Fibroblast of mammary gland (primary cell): Measurements from ENCODE around the gene ZBTB7C.
A peak's percentile ranks its signal among the peaks of the same experiment; 100 is the strongest.

ENCODE experiments used
- DNase-seq: peaks from one replicate; pipeline ENCODE4 v3.0.0-alpha.2; 2010; ENCODE audit warnings: low read depth
- H3K4me3 ChIP-seq: 2 replicates; pipeline ENCODE4 v1.5.1; 2011; ENCODE audit warnings: low read depth, mild to moderate bottlenecking, low read length, moderate library complexity; ENCODE audit not compliant: control insufficient read depth
- TF ChIP-seq, protein P1 (sequence below): conservative IDR thresholded peaks from 2 replicates; pipeline ENCODE4 v1.5.1; 2011; ENCODE audit warnings: low read depth, low read length, inconsistent platforms; ENCODE audit not compliant: control insufficient read depth, insufficient read depth

Gene ZBTB7C

DNA sequence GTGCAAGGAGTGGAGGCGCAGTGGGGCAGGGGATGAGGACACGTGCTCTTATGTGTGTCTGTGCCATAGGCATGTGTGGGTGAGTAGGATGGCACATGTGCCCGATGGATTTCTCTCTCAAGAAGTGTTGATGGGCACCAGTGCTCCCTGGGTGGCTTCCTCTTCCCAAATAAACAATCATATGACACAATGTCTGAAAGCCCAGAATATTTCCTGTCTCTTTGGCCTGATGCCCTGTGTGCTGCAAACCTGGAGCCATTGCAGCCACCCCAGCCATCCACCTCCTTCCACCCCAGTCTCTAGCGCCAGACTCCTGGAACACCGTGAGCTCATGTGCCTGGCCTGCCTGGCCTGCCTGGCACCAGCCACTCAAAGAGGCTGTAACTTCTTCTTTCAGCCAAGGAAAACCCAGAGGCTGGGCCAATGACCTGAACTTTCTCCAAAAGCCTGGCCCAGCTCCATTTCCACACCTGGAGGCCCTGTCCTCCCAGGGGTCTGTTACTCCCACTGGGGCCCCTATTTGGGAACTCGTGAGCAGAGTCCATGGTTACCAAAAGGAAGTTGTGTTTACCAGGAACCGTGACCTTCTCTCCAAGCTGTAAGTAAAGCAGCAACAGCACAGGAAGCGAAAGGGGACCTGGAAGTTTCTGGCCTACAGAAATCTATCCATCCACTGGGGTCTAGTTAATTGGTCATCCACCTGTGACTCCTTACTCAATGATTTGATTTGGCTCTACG, 9.5 kb upstream of the ZBTB7C start:
- DNase-seq: no peak

DNA sequence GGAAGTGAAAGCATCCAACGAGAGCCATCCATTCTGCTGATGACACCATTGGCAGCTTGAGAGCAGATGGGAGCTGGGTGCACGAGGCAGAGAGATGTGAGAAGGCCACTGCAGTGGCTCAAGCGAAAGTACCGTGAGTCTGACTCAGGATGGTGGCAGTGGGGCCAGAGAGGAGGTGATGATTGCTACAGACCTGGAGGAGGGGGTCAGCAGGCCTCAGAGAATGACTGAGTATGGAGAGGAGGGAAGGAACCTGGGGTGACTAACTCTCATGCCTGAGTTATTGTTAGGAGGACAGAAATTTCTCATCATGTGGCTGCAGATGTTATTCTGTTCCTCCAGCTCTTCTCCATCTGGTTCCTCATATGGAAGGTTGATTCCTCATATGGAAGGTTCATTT, 8.8 kb upstream of the ZBTB7C start:
- H3K4me3 ChIP-seq: no peak overlapping the region
- TF ChIP-seq, protein P1, sequence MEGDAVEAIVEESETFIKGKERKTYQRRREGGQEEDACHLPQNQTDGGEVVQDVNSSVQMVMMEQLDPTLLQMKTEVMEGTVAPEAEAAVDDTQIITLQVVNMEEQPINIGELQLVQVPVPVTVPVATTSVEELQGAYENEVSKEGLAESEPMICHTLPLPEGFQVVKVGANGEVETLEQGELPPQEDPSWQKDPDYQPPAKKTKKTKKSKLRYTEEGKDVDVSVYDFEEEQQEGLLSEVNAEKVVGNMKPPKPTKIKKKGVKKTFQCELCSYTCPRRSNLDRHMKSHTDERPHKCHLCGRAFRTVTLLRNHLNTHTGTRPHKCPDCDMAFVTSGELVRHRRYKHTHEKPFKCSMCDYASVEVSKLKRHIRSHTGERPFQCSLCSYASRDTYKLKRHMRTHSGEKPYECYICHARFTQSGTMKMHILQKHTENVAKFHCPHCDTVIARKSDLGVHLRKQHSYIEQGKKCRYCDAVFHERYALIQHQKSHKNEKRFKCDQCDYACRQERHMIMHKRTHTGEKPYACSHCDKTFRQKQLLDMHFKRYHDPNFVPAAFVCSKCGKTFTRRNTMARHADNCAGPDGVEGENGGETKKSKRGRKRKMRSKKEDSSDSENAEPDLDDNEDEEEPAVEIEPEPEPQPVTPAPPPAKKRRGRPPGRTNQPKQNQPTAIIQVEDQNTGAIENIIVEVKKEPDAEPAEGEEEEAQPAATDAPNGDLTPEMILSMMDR: no peak

More for the DNA sequence above, 9.5 kb upstream of the ZBTB7C start:
- TF ChIP-seq, protein P1: no peak
- H3K4me3 ChIP-seq: no peak overlapping the region

DNA sequence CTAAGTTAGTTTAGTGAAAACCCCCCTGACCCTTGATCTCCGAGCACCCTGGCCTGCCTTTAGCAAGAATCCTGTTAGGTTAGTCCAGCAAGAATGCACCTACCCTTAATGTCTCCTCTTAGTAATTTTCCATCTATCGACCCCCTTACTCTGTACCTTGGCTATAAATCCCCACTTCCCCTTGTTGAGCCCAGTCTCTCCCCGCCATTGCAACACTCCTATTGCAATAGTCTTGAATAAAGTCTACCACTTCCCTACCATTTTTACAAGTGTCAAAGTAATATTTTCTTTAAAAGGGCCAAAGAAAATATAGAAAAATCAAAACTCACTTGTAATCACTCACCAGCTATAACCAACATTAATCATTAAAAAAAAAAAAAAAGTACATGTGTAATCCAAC, 4.2 kb upstream of the ZBTB7C start:
- DNase-seq: no peak
- no peak overlapping the region for H3K4me3 ChIP-seq
- TF ChIP-seq, protein P1: no peak

More for the DNA sequence above, 8.8 kb upstream of the ZBTB7C start:
- DNase-seq: no peak

DNA sequence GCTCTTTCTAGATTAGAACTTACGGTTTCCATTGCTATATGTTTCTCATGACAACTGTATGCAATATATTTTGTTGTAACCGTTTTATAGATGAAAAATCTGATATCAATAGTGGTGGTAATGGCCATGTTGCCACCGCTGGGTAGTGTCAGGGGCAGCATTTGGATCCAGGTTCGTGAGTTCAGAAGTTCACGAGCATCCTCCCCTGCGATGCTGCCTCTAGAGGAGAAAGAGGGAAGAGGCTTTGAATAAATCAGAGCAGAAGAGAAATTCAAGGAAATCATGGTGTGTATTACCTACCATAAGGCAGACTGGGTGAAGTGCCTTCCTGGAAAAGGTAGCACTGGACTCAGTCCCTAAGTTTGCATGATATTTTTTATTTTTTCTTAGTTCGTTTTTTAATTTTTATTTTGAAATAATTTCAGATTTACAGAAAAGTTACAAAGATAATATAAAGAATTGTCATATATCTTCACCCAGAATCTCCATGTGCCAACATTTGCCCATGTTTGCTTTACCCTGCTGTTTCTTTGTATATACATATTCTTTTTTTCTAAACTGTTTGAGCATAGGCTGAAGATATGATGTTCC, 3.3 kb upstream of the ZBTB7C start:
- DNase-seq: no peak
- no peak overlapping the region for H3K4me3 ChIP-seq
- TF ChIP-seq, protein P1: peak; percentile 86

DNA sequence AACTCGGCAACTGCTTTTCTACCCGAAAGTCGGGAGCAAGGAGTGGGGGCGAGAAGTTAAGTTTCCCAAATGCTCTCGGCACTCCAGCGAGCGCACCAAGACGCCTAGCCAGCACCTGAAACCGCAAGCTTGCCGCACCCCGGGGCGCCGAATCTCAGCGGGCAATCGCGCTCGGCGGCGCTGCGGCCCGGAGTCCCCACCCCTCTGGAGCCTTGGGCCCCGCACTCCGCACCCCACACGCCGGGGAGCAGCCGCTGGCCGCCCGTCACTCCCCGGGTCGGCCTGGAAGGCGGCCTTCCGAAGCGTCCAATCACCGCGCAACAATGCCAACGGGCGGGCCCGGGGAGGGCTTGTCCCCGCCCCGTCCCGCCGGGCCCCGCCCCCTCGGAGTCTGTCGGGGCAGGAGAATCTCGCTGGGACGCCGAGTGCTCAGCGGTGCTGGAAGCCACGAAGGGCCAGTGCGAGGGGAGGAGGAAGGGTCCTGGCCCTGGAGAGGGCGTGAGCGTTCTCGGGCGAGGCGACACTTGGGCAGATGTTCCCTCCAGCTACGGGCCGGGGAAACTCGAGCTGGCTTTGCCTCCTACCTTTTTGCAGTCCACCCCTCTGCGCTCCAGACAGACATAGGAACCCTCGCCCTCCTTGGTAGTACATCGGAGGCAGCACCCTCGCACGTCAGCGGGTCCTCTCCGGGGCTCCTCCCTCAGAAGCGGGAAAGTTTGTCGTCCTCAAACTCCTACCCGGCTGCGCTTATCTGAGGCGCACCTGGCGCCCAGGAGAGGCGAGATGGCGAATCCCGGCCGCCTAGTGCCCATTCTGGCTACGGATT, 1.1 kb upstream of the ZBTB7C start:
- peak overlapping the region; percentile 64 for H3K4me3 ChIP-seq
- TF ChIP-seq, protein P1: no peak
- peak; percentile 73 for DNase-seq

DNA sequence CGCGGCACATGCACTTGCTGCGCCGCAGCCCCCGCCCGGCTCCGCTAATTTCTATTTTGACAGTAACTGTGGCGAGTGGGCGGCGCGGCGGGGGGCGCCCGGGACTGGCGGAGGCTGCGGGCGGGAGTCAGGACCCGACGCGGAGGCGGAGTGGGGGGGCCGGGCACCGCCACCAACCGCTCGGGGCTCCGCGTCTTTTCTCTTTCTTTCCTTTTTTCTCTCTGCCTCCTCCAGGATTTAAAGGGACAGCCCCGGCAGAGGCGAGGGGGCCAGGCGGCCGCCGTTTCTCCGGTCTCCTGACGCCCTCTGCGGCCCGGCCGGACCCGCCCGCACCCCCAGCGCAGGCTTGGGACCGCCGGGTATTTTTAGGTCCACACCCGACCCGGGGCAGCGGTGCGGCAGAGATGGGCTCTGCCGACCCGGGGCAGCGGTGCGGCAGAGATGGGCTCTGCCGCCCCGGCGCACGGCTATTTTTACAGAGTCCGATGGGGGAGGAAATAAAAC, 460 bp upstream of the ZBTB7C start:
- peak overlapping the region; percentile 64 for H3K4me3 ChIP-seq
- TF ChIP-seq, protein P1: no peak
- no peak for DNase-seq
